Coronary artery (tissue), 2 donors: ENCODE measurements around the gene ZNF234.
A peak's percentile ranks its signal among the peaks of the same experiment; 100 is the strongest.
"Not testable (repeated sequence)": the region's sequence is repeated elsewhere in the genome, so short reads cannot be mapped to it uniquely, and the experiment has no call there.

Experiments
- DNase-seq: peaks from one replicate; pipeline ENCODE4 v3.0.0-alpha.2; 2017; ENCODE audit warnings: low spot score
- H3K27ac ChIP-seq, 2 donors: fragments of 200-600 bp; sonication (generic); one replicate each; pipeline ENCODE4 v1.5.1; 2016 to 2019
- H3K4me3 ChIP-seq: fragments of 200-600 bp; sonication (generic); 2 replicates; pipeline ENCODE4 v1.5.1; 2016; ENCODE audit warnings: mild to moderate bottlenecking, moderate library complexity
- CTCF ChIP-seq: fragments of 200-600 bp; sonication (generic); IDR thresholded peaks from one replicate; pipeline ENCODE4 v1.5.1; 2019; ENCODE audit warnings: antibody characterized with exemption

ZNF234 gene

GRCh38 chr19:44112802-44113137 is 28.6 kb upstream of the ZNF234 start:
- DNase-seq: no peak
- TF ChIP-seq CTCF: no peak
- peak overlapping the region; percentile 23 to 76 for H3K27ac ChIP-seq
- peak overlapping the region; percentile 80 for H3K4me3 ChIP-seq

- peak; percentile 98 for DNase-seq
- H3K4me3 ChIP-seq: peak within 1 kb of the TSS; percentile 80
- peak within 1 kb of the TSS; percentile 63 to 76 for H3K27ac ChIP-seq
- TF ChIP-seq CTCF: no peak
These were observed 28.1 kb upstream of the ZNF234 start, which contains the start of gene ZNF225 for GRCh38 chr19:44113138-44113783. TSS of gene ZNF225 (plus strand) at chr19:44113399. CDS start at chr19:44115828, 2,429 bp downstream.

GRCh38 chr19:44113784-44114390 is 27.5 kb upstream of the ZNF234 start:
- no peak for TF ChIP-seq CTCF
- no peak for DNase-seq
- Histone ChIP-seq H3K4me3 (peak overlapping the region; percentile 80), H3K27ac (peak overlapping the region; percentile 63 to 76)

- not testable (repeated sequence) for H3K27ac ChIP-seq, DNase-seq, H3K4me3 ChIP-seq
These were observed 20.2 kb upstream of the ZNF234 start for GRCh38 chr19:44121162-44121561.

GRCh38 chr19:44131955-44132354 is 9.4 kb upstream of the ZNF234 start:
- TF ChIP-seq CTCF: no peak
- DNase-seq: no peak
- Histone ChIP-seq H3K27ac (no peak overlapping the region), H3K4me3 (no peak overlapping the region)

GRCh38 chr19:44142059-44142433 is 692 bp downstream of the ZNF234 start:
- TF ChIP-seq CTCF: no peak
- DNase-seq: no peak
- Histone ChIP-seq H3K4me3 (peak overlapping the region; percentile 85), H3K27ac (peak overlapping the region; percentile 57 to 77)

- DNase-seq: no peak
- H3K4me3 ChIP-seq: no peak overlapping the region
- no peak overlapping the region for H3K27ac ChIP-seq
- TF ChIP-seq CTCF: no peak
These were observed 8.4 kb downstream of the ZNF234 start for GRCh38 chr19:44149776-44150175.
